Astrocyte of the cerebellum (primary cell): Measurements from ENCODE around the gene AMIGO2.
A peak's percentile ranks its signal among the peaks of the same experiment; 100 is the strongest.

Experiments used
- DNase-seq: peaks from one replicate; pipeline ENCODE4 v3.0.0-alpha.2; 2011; ENCODE audit warnings: low read depth
- H3K4me3 ChIP-seq: 2 replicates; pipeline ENCODE4 v1.5.1; 2011; ENCODE audit warnings: mild to moderate bottlenecking, low read depth, low read length, moderate library complexity
- CTCF ChIP-seq: IDR thresholded peaks from 2 replicates; pipeline ENCODE4 v1.5.1; 2012; ENCODE audit warnings: low read length, low read depth, moderate library complexity, mild to moderate bottlenecking; ENCODE audit errors: missing control alignments
- in situ Hi-C: cut with HindIII; loops from 2 replicates; pipeline ENCODE4 v1.10.0; 2017; ENCODE audit warnings: low sequenced_read_pairs

The AMIGO2 gene

GRCh38 chr12:47100160-47100559 lies 20.4 kb upstream of the AMIGO2 start:
- H3K4me3 ChIP-seq = no peak overlapping the region
- TF ChIP-seq CTCF = no peak
- no peak for DNase-seq
- in situ Hi-C loops = no loop called here

GRCh38 chr12:47099610-47100009 lies 19.9 kb upstream of the AMIGO2 start:
- H3K4me3 ChIP-seq = no peak overlapping the region
- TF ChIP-seq CTCF = no peak
- in situ Hi-C loops = no loop called here
- DNase-seq = no peak

- no peak overlapping the region for H3K4me3 ChIP-seq
- in situ Hi-C loops = no loop called here
- TF ChIP-seq CTCF = no peak
- no peak for DNase-seq
Measured at GRCh38 chr12:47098099-47098498, 18.3 kb upstream of the AMIGO2 start.

- no peak for TF ChIP-seq CTCF
- DNase-seq = no peak
- in situ Hi-C loops = no loop called here
- H3K4me3 ChIP-seq = no peak overlapping the region
Measured at GRCh38 chr12:47097276-47097896, 17.6 kb upstream of the AMIGO2 start.

- no peak overlapping the region for H3K4me3 ChIP-seq
- in situ Hi-C loops = no loop called here
- peak; percentile 63 for DNase-seq
- TF ChIP-seq CTCF = no peak
Measured at GRCh38 chr12:47095446-47096236, 15.9 kb upstream of the AMIGO2 start.

- DNase-seq = no peak
- no peak for TF ChIP-seq CTCF
- H3K4me3 ChIP-seq = no peak overlapping the region
- in situ Hi-C loops = no loop called here
Measured at GRCh38 chr12:47094804-47095203, 15.0 kb upstream of the AMIGO2 start.
